HCT116 (cell line): Measurements from ENCODE around the gene ID1. TPM values are rescaled to one million over a fixed set of nuclear protein-coding genes. Genes with fewer than 3 reads are reported as not detected.

ENCODE experiments used
- ATAC-seq: fragments of 200-7000 bp; cut with Tn5 transposase; 2 replicates; pipeline ENCODE4 v1.9.1; 2020; ENCODE audit warnings: mild to moderate bottlenecking, moderate library complexity
- BruUV-seq: library from RNA; stranded (reverse); fragments of 400-500 nt; replicated peaks from 2 replicates; lab custom pipeline; 2021; lab: Mats Ljungman, UMichigan
- CTCF ChIA-PET: fragments of 300-600 bp; sonication (Branson Sonifier 250); formaldehyde crosslinking; loops from one replicate; lab custom pipeline; 2021; ENCODE audit warnings: antibody characterized with exemption; lab: Charles Lee
- POLR2A ChIA-PET: fragments of 300-600, 350-600 bp; sonication (Branson Sonifier 250); formaldehyde crosslinking; loops from one replicate; lab custom pipeline; 2021; ENCODE audit warnings: antibody characterized with exemption; lab: Charles Lee
- RAD21 ChIA-PET, 2 experiments: fragments of 300-600 bp; sonication (Branson Sonifier 250); formaldehyde crosslinking; loops; one replicate each; lab custom pipeline; 2023; ENCODE audit warnings: low total read pairs in 2 of 2; ENCODE audit not compliant: uncharacterized antibody in 2 of 2, unreplicated experiment in 2 of 2, low non-redundant PET in 1 of 2; lab: Charles Lee
- DNase-seq: peaks from one replicate; pipeline ENCODE4 v3.0.0-alpha.2; 2010; ENCODE audit warnings: low read depth, low spot score
- H2AFZ ChIP-seq: fragments of 200-600 bp; shearing (Covaris generic), sonication (generic); 2 replicates; pipeline ENCODE4 v1.6.1; 2017; ENCODE audit warnings: low read depth, mixed run types, mixed read lengths, antibody characterized with exemption, low read length; ENCODE audit not compliant: poor library complexity, severe bottlenecking
- H3K27ac ChIP-seq: 2 replicates; pipeline ENCODE4 v1.5.1; 2012; ENCODE audit warnings: low read depth, low read length
- H3K27me3 ChIP-seq: fragments of 200-600 bp; sonication (generic); 2 replicates; pipeline ENCODE4 v1.6.1; 2016; ENCODE audit warnings: mixed run types, low read length, mixed read lengths; ENCODE audit not compliant: insufficient read depth
- H3K36me3 ChIP-seq, 2 experiments: fragments of 200-500 bp in 1 of 2; fragments of 200-600 bp in 1 of 2; sonication (Bioruptor generic) in 1 of 2; sonication (generic) in 1 of 2; 2 replicates each; pipeline versions ENCODE4 v1.5.1 to v1.6.1; 2014 to 2016; ENCODE audit warnings: low read length in 2 of 2, inconsistent platforms in 1 of 2, mixed read lengths in 1 of 2, mixed run types in 1 of 2; ENCODE audit not compliant: insufficient read depth in 2 of 2, control insufficient read depth in 1 of 2
- H3K4me1 ChIP-seq, 2 experiments: fragments of 200-600 bp in 1 of 2; sonication (generic) in 1 of 2; 2 replicates each; pipeline versions ENCODE4 v1.5.1 to v1.6.1; 2012 to 2017; ENCODE audit warnings: low read length in 2 of 2, inconsistent platforms in 1 of 2, mild to moderate bottlenecking in 1 of 2, mixed read lengths in 1 of 2, mixed run types in 1 of 2, moderate library complexity in 1 of 2; ENCODE audit not compliant: insufficient read depth in 2 of 2, control insufficient read depth in 1 of 2
- H3K4me2 ChIP-seq: fragments of 200-600 bp; sonication (generic); 2 replicates; pipeline ENCODE4 v1.6.1; 2017; ENCODE audit warnings: mixed run types, low read length, mixed read lengths
- H3K4me3 ChIP-seq, 2 experiments: fragments of 200-600 bp in 1 of 2; sonication (generic) in 1 of 2; replicated peaks in 1 of 2; 2 replicates each; pipeline ENCODE4 v1.5.1; 2011 to 2016; ENCODE audit warnings: low read length in 2 of 2, control low read depth in 1 of 2, low read depth in 1 of 2, mild to moderate bottlenecking in 1 of 2, mixed read lengths in 1 of 2, mixed run types in 1 of 2
- H3K79me2 ChIP-seq: fragments of 200-600 bp; sonication (generic); 2 replicates; pipeline ENCODE4 v1.6.1; 2017; ENCODE audit warnings: mild to moderate bottlenecking, mixed run types, low read length, moderate library complexity, mixed read lengths; ENCODE audit not compliant: insufficient read depth
- H3K9ac ChIP-seq: fragments of 200-600 bp; sonication (generic); 2 replicates; pipeline ENCODE4 v1.6.1; 2016; ENCODE audit warnings: low read length, mixed read lengths
- H3K9me2 ChIP-seq: fragments of 200-600 bp; sonication (generic), shearing (Covaris generic); 2 replicates; pipeline ENCODE4 v1.6.1; 2017; ENCODE audit warnings: mixed run types, mild to moderate bottlenecking, moderate library complexity; ENCODE audit not compliant: insufficient read depth
- H3K9me3 ChIP-seq, 2 experiments: fragments of 200-500 bp in 1 of 2; fragments of 200-600 bp in 1 of 2; sonication (Bioruptor generic) in 1 of 2; sonication (generic) in 1 of 2; 2 replicates each; pipeline ENCODE4 v1.6.1; 2014 to 2017; ENCODE audit warnings: low read length in 2 of 2, mixed read lengths in 2 of 2, inconsistent platforms in 1 of 2, low read depth in 1 of 2, mild to moderate bottlenecking in 1 of 2, mixed run types in 1 of 2, moderate library complexity in 1 of 2; ENCODE audit not compliant: control insufficient read depth in 1 of 2, insufficient read depth in 1 of 2
- H4K20me1 ChIP-seq: fragments of 200-600 bp; sonication (generic), shearing (Covaris generic); 2 replicates; pipeline ENCODE4 v1.6.1; 2017; ENCODE audit warnings: mixed run types, mild to moderate bottlenecking, moderate library complexity; ENCODE audit not compliant: insufficient read depth
- ATF3 ChIP-seq: IDR thresholded peaks from 2 replicates; pipeline ENCODE4 v1.6.1; 2012
- CBX3 ChIP-seq: IDR thresholded peaks from 2 replicates; pipeline ENCODE4 v1.6.1; 2012; ENCODE audit warnings: low read depth
- CEBPB ChIP-seq: IDR thresholded peaks from 2 replicates; pipeline ENCODE4 v1.6.1; 2012; ENCODE audit warnings: low read depth
- ELF1 ChIP-seq: IDR thresholded peaks from 2 replicates; pipeline ENCODE4 v1.6.1; 2012; ENCODE audit warnings: low read depth, borderline replicate concordance
- EZH2phosphoT487 ChIP-seq: fragments of 200-600 bp; IDR thresholded peaks from 2 replicates; pipeline ENCODE4 v1.6.1; 2018; ENCODE audit warnings: antibody characterized with exemption, borderline replicate concordance
- FOSL1 ChIP-seq: IDR thresholded peaks from 2 replicates; pipeline ENCODE4 v1.6.1; 2012; ENCODE audit warnings: low read depth
- POLR2A ChIP-seq: IDR thresholded peaks from 2 replicates; pipeline ENCODE4 v1.7.0; 2011; ENCODE audit warnings: borderline replicate concordance; ENCODE audit not compliant: insufficient read depth, insufficient read length; ENCODE audit errors: extremely low read depth
- RAD21 ChIP-seq: IDR thresholded peaks from 2 replicates; pipeline ENCODE4 v1.6.1; 2012; ENCODE audit warnings: low read depth, mild to moderate bottlenecking
- REST ChIP-seq: IDR thresholded peaks from 2 replicates; pipeline ENCODE4 v1.6.1; 2012; ENCODE audit warnings: low read depth
- SIN3A ChIP-seq: IDR thresholded peaks from 2 replicates; pipeline ENCODE4 v1.6.1; 2012; ENCODE audit warnings: low read depth
- SP1 ChIP-seq: IDR thresholded peaks from 2 replicates; pipeline ENCODE4 v1.6.1; 2012; ENCODE audit warnings: low read depth
- TCF7L2 ChIP-seq: IDR thresholded peaks from 2 replicates; pipeline ENCODE4 v1.7.0; 2011; ENCODE audit warnings: borderline replicate concordance, inconsistent platforms; ENCODE audit not compliant: insufficient read depth, insufficient read length; ENCODE audit errors: extremely low read depth
- intact Hi-C: fragments of 100-400 bp; cut with micrococcal nuclease; formaldehyde crosslinking; loops from 2 replicates; pipeline ENCODE4 v1.10.0; 2022
- total RNA-seq: library from RNA; stranded (reverse); gene quantifications from one replicate; pipeline ENCODE4 v1.2.1, GENCODE V29; 2021; ENCODE audit not compliant: unreplicated experiment
- TF ChIP-seq, protein P1 (sequence below), 3 experiments: fragments of 200-600 bp in 1 of 3; sonication (generic) in 1 of 3; IDR thresholded peaks in 2 of 3; conservative IDR thresholded peaks in 1 of 3; 2 replicates each; pipeline ENCODE4 v1.5.1; 2012 to 2017; ENCODE audit warnings: low read depth in 2 of 3, low read length in 2 of 3, antibody characterized with exemption in 1 of 3, borderline replicate concordance in 1 of 3, control low read depth in 1 of 3, mild to moderate bottlenecking in 1 of 3, mixed read lengths in 1 of 3, mixed run types in 1 of 3, moderate library complexity in 1 of 3; ENCODE audit not compliant: insufficient read depth in 1 of 3

The ID1 gene
- total RNA-seq, 1 experiment from 2014 or later = 811 TPM

GRCh38 chr20:31565699-31566318 lies 39.3 kb upstream of the ID1 start:
- Histone ChIP-seq H3K9me2 (no peaks in the 10 kb centered on the region), H3K4me1 (peaks cover 97 to 99% of the 10 kb centered on the region in 2 experiments), H3K9me3 (no peaks in the 10 kb centered on the region), H3K4me2 (peak overlapping the region; percentile 72), H2AFZ (no peak overlapping the region), H3K27me3 (no peaks in the 10 kb centered on the region), H3K4me3 (no peak overlapping the region), H4K20me1 (no peaks in the 10 kb centered on the region), H3K27ac (peak overlapping the region; percentile 98), H3K36me3 (peaks cover 0 to 33% of the 10 kb centered on the region in 2 experiments; a peak in 2 of 4 replicates), H3K9ac (peak overlapping the region; percentile 52), H3K79me2 (peaks cover 5% of the 10 kb centered on the region; the same call in 1 of the 2 replicates)
- ChIA-PET RAD21 (interaction anchor here (1.1 to 5.7 kb wide), 5 partner anchors 40 to 47 kb away, joined by 3 to 74 read pairs (median 6); partner anchors contain the start of gene ID1 (in 1 of the 2)), CTCF (interaction anchor here (0.5 to 10.8 kb wide), 5 partner anchors 8 to 44 kb away, joined by 3 to 256 read pairs (median 4); no protein-coding TSS in a partner anchor), POLR2A (interaction anchor here (0.8 to 28.6 kb wide), 4 partner anchors 8 to 39 kb away, joined by 3 to 1106 read pairs (median 11); partner anchors contain the start of gene ID1)
- ATAC-seq = no peak
- BruUV-seq = no TSS peak
- DNase-seq = no peak
- TF ChIP-seq TCF7L2 = no peak
- no peak for TF ChIP-seq CBX3
- no peak for TF ChIP-seq SP1
- TF ChIP-seq FOSL1 = no peak
- no peak for TF ChIP-seq SIN3A
- no peak for TF ChIP-seq POLR2A
- no peak for TF ChIP-seq EZH2phosphoT487
- TF ChIP-seq, protein P1, sequence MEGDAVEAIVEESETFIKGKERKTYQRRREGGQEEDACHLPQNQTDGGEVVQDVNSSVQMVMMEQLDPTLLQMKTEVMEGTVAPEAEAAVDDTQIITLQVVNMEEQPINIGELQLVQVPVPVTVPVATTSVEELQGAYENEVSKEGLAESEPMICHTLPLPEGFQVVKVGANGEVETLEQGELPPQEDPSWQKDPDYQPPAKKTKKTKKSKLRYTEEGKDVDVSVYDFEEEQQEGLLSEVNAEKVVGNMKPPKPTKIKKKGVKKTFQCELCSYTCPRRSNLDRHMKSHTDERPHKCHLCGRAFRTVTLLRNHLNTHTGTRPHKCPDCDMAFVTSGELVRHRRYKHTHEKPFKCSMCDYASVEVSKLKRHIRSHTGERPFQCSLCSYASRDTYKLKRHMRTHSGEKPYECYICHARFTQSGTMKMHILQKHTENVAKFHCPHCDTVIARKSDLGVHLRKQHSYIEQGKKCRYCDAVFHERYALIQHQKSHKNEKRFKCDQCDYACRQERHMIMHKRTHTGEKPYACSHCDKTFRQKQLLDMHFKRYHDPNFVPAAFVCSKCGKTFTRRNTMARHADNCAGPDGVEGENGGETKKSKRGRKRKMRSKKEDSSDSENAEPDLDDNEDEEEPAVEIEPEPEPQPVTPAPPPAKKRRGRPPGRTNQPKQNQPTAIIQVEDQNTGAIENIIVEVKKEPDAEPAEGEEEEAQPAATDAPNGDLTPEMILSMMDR (IDR thresholded peaks at IDR 0.05 in 2 of 3, conservative IDR thresholded peaks at IDR 0.05 in 1 of 3; ENCODE audit: borderline replicate concordance in 1 of 3, insufficient read depth in 1 of 3, low read depth in 2 of 3, low read length in 2 of 3) = no peak
- TF ChIP-seq ATF3 = no peak
- TF ChIP-seq REST = no peak
- TF ChIP-seq RAD21 = no peak
- TF ChIP-seq CEBPB = no peak
- TF ChIP-seq ELF1 = no peak
- intact Hi-C loops = loop anchor here (2.0 kb wide), 1 partner anchor 45 kb away; no protein-coding TSS in a partner anchor
